Type B pancreatic cell (in vitro differentiated cells): Measurements from ENCODE around the gene REN. TPM values are rescaled to one million over a fixed set of nuclear protein-coding genes. Genes with fewer than 3 reads are reported as not detected.

ENCODE experiments used
- DNase-seq: peaks from one replicate; pipeline ENCODE4 v3.0.0; 2021; ENCODE audit warnings: mixed read lengths; ENCODE audit not compliant: unreplicated experiment; ENCODE audit errors: extremely low spot score
- H3K27ac Mint-ChIP-seq: 2 replicates; pipeline ENCODE4 v1.8.0; 2021; ENCODE audit warnings: mild to moderate bottlenecking, mixed read lengths
- H3K27me3 Mint-ChIP-seq: 2 replicates; pipeline ENCODE4 v1.8.0; 2021; ENCODE audit warnings: mixed read lengths
- H3K36me3 Mint-ChIP-seq: 2 replicates; pipeline ENCODE4 v1.8.0; 2021; ENCODE audit warnings: mixed read lengths
- H3K4me1 Mint-ChIP-seq: one replicate; pipeline ENCODE4 v1.8.0; 2021; ENCODE audit warnings: mixed read lengths; ENCODE audit not compliant: unreplicated experiment
- H3K4me3 Mint-ChIP-seq: 2 replicates; pipeline ENCODE4 v1.8.0; 2021; ENCODE audit warnings: mild to moderate bottlenecking, mixed read lengths
- H3K9me3 Mint-ChIP-seq: 2 replicates; pipeline ENCODE4 v1.8.0; 2021; ENCODE audit warnings: mixed read lengths
- CTCF ChIP-seq: fragments of 200-600 bp; sonication (generic); conservative IDR thresholded peaks from 2 replicates; pipeline ENCODE4 v1.5.0; 2021; ENCODE audit warnings: antibody characterized with exemption, mild to moderate bottlenecking
- total RNA-seq: library from RNA; stranded (reverse); gene quantifications from 2 replicates; pipeline ENCODE4 v1.2.1, GENCODE V29; 2021; ENCODE audit warnings: low replicate concordance

Gene REN
- total RNA-seq, 1 donor from 2014 or later, result 1.2 TPM

GRCh38 chr1:204126386-204126785 is 39.8 kb downstream of the REN start:
- no peak for TF ChIP-seq CTCF
- DNase-seq, result no peak
- Mint-ChIP-seq H3K9me3 (no peaks in the 10 kb centered on the region), H3K27ac (peak overlapping the region; percentile 5), H3K36me3 (peaks cover 18% of the 10 kb centered on the region), H3K27me3 (no peaks in the 10 kb centered on the region), H3K4me3 (no peak overlapping the region), H3K4me1 (peaks cover 46% of the 10 kb centered on the region)

GRCh38 chr1:204125759-204126351 is 40.3 kb downstream of the REN start:
- DNase-seq, result no peak
- peaks cover 18% of the 10 kb centered on the region for H3K36me3 Mint-ChIP-seq
- H3K4me1 Mint-ChIP-seq, result peaks cover 45% of the 10 kb centered on the region
- no peaks in the 10 kb centered on the region for H3K27me3 Mint-ChIP-seq
- TF ChIP-seq CTCF, result no peak
- H3K4me3 Mint-ChIP-seq, result no peak overlapping the region
- H3K27ac Mint-ChIP-seq, result peak overlapping the region; percentile 55
- no peaks in the 10 kb centered on the region for H3K9me3 Mint-ChIP-seq

DNA sequence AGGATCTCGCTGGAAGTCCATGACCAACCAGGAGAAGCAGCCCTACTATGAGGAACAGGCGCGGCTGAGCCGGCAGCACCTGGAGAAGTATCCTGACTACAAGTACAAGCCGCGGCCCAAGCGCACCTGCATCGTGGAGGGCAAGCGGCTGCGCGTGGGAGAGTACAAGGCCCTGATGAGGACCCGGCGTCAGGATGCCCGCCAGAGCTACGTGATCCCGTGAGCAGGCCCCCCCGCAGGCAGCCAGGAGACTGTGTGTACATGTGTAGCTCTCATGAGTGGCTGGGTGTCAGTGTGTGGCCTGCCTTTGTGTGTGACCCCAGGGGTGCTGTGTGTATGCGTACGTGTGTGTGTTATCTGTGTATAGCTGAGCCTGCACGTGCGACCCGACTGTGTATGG is 41.5 kb downstream of the REN start:
- H3K27ac Mint-ChIP-seq, result peak overlapping the region; percentile 74
- H3K4me3 Mint-ChIP-seq, result no peak overlapping the region
- no peak for TF ChIP-seq CTCF
- no peak for DNase-seq
- H3K27me3 Mint-ChIP-seq, result no peaks in the 10 kb centered on the region
- no peaks in the 10 kb centered on the region for H3K9me3 Mint-ChIP-seq
- peaks cover 18% of the 10 kb centered on the region for H3K36me3 Mint-ChIP-seq
- H3K4me1 Mint-ChIP-seq, result peaks cover 40% of the 10 kb centered on the region

- Mint-ChIP-seq H3K36me3 (peaks cover 22% of the 10 kb centered on the region), H3K9me3 (no peaks in the 10 kb centered on the region), H3K4me3 (no peak overlapping the region), H3K27ac (peak overlapping the region; percentile 39), H3K4me1 (peaks cover 29% of the 10 kb centered on the region), H3K27me3 (no peaks in the 10 kb centered on the region)
- no peak for DNase-seq
- TF ChIP-seq CTCF, result peak; percentile 65
These were observed 42.8 kb downstream of the REN start for GRCh38 chr1:204123376-204123775.

DNA sequence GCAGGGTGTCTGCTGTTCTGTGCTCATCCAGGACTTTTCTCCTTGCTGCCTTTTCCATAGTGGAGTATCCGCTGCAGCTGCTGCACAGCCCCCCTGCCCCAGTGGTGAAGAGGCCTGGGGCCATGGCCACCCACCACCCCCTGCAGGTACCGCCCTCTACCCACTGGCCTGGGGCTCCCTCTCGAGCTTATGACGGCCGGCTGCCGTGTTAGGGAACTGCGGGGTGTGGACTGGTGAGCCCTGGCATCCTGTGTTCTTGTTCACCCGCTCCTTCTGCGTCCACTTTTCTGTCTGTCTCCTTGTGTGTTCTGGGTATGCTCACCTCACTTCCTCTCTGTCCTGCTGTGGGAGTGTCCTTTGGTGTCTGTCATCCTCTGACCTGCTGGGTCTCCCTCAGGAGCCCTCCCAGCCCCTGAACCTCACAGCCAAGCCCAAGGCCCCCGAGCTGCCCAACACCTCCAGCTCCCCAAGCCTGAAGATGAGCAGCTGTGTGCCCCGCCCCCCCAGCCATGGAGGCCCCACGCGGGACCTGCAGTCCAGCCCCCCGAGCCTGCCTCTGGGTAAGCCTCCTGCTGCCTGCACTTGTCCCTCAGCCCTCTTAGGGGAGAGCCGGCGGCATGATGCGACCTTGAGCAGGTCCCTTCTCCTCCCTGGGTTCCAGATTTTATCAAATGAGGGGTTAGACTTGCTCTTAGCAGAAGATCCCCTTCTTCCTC is 44.1 kb downstream of the REN start:
- H3K4me3 Mint-ChIP-seq, result no peak overlapping the region
- no peaks in the 10 kb centered on the region for H3K27me3 Mint-ChIP-seq
- peaks cover 22% of the 10 kb centered on the region for H3K36me3 Mint-ChIP-seq
- no peak for DNase-seq
- no peaks in the 10 kb centered on the region for H3K9me3 Mint-ChIP-seq
- no peak overlapping the region for H3K27ac Mint-ChIP-seq
- TF ChIP-seq CTCF, result no peak
- H3K4me1 Mint-ChIP-seq, result peaks cover 17% of the 10 kb centered on the region
